HEK293T (cell line): ENCODE measurements around the gene SCAMP4.

Source experiments
- FOXM1 ChIP-seq: fragments of 450-650 bp; IDR thresholded peaks from 2 replicates; pipeline ENCODE4 v1.6.1; 2017; ENCODE audit warnings: mild to moderate bottlenecking, borderline replicate concordance
- SP1 ChIP-seq: fragments of 450-650 bp; IDR thresholded peaks from 2 replicates; pipeline ENCODE4 v1.6.1; 2017

DNA sequence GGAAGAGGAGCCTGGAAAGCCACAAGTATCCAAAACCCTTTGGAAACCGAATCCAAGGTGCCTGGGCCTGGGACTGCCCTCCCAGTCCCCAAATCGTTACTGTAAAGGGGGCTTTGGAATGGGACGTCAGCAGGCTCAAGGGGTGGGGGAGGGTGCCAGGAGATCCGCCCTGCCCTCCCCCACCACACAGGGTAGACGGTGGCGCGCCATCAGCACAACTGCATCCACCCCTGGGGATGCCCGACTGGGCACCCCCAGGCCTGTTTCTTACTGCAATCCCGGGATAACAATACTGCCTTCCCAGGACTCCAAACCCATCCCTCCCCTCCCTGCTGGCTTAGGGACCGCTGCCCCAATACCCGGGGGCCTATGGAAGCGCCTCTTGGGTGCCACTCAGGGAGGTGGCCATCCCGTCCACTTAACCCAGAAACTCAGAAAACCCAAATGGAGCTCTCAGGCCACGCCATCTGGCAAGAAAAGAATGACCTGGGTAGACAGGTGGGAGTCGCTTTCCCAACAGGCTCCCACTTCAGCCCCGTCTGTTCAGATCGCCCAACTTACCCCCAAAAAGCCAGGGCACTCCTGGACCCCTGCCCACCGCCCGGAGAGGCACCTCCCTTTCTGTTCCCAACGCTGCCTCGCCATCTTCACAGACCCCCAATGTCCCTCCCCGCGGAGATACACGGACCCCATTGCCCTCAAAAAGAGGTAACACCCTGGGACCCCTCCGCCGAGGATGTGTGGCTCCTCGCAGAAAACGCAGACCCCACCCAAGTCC lies 44.2 kb upstream of the SCAMP4 start:
- TF ChIP-seq FOXM1 (no peak), SP1 (no peak)
